ENCODE measurements around the gene IL15.
"Not testable (repeated sequence)": the region's sequence is repeated elsewhere in the genome, so short reads cannot be mapped to it uniquely, and the experiment has no call there.

The IL15 gene, protein sequence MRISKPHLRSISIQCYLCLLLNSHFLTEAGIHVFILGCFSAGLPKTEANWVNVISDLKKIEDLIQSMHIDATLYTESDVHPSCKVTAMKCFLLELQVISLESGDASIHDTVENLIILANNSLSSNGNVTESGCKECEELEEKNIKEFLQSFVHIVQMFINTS

DNA sequence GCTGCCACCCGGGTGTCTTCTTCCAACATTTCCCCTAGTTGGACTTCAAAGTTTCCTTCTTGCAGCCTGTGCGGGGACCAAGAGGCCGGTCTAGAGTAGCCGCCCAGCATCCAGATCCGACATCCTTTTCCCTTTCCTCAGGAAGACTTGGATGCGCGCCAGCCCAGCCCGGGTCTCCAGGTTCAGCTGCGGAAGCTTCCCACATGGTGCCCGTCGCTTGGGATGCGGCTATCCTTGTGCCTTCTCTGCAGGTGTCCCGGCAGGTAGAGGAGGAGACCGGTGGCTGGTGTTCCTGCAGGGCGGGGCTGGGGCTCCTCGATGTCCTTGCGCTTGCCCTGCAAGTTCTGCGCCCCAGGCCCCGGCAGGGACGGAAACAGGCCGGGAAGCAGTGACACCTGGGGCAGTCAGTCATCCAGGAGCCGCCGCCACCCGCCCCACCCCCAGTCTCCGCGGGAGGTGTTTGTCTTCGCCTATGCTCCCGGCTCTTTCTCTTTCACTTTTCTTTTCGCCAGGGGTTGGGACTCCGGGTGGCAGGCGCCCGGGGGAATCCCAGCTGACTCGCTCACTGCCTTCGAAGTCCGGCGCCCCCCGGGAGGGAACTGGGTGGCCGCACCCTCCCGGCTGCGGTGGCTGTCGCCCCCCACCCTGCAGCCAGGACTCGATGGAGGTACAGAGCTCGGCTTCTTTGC, at the start of gene IL15:
TSS of gene IL15 (plus strand) at position 502 of the 689 bp plus-strand sequence. CDS start 82,882 bp downstream, outside the sequence.
- peak; percentile 46 for DNase-seq

DNA sequence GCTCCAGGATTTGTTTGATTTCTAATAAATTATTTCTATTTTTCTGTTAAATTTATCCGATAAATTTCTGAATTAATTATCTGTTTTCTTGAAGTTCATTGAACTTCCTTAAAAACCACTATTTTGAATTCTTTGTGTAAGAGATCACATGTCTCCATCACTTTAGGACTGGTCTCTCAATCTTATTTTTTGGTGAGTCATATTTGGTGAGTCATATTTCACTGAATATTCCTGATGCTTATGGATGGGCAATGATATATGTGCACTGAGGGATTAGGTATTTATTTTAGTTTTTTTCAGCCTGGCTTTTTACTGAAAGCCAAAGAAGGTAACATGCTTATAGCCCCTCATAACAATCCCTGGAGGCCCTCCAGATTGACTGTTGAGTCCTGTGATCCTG, 48.5 kb upstream of the IL15 start:
- DNase-seq, result no peak

DNA sequence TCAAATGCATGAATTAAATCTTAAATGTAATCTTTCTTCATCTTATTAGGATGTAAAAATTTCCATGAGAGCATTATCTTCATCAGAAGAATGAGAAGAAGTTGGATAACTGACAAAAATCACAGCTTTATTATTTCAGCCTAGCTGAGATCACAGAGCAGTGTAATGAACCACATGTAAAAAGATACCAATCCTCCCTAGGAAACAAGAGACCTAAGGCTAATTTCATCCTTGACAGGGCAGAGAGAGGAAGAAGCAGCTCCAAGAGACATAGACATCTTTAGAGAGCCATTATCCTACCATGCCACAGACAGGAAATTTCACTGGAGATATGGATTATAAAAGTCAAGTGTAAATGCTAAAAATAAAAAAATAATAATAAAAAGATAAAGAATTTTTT, 40.9 kb upstream of the IL15 start:
- DNase-seq, result no peak

DNA sequence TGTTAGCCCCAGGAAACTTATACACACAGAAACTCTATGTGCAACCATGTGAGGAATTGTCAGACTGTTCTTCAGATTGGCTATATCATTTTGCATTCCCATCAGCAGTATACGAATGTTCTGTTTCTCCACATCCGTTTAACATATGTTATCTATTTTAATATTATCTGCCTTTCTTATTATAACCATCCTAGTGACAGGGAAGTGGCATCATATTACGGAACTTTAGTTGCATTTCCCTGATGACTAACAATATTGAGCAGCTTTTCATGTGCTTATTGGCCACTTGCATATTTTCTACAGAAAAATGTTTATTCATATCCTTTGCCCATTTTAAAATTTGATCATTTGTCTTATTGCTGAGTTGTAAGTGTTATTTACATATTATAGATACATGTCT, 36.5 kb upstream of the IL15 start:
- DNase-seq, result no peak

DNA sequence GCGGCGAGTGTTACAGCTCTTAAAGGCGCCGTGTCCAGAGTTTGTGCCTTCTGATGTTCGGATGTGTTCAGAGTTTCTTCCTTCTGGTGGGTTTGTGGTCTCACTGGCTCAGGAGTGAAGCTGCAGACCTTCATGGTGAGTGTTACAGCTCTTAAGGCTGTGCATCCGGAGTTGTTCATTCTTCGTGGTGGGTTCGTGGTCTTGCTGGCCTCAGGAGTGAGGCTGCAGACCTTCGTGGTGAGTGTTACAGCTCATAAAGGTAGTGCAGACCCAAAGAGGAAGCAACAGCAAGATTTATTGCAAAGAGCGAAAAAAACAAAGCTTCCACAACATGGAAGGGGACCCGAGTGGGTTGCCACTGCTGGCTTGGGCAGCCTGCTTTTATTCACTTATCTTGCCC, 31.7 kb upstream of the IL15 start:
- DNase-seq, result not testable (repeated sequence)

DNA sequence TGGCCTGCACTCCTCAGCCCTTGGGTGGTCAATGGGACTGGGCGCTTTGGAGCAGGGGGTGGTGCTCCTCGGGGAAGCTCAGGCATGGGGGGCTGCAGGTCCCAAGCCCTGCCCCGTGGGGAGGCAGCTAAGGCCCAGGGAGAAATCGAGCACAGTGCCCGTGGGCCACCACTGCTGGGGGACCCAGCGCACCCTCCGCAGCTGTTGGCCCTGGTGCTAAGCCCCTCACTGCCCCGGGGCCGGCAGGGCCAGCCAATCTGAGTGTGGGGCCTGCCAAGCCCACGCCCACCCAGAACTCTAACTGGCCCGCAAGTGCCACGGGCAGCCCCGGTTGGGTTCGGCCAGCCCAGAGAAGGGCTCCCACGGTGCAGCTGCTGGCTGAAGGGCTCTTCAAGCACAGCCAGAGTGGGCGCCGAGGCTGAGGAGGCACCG, 30.9 kb upstream of the IL15 start:
- no peak for DNase-seq

- DNase-seq, result no peak
Observed at GRCh38 chr4:141609243-141609642, 27.1 kb upstream of the IL15 start.

- no peak for DNase-seq
Observed at GRCh38 chr4:141610365-141610764, 26.0 kb upstream of the IL15 start.

DNA sequence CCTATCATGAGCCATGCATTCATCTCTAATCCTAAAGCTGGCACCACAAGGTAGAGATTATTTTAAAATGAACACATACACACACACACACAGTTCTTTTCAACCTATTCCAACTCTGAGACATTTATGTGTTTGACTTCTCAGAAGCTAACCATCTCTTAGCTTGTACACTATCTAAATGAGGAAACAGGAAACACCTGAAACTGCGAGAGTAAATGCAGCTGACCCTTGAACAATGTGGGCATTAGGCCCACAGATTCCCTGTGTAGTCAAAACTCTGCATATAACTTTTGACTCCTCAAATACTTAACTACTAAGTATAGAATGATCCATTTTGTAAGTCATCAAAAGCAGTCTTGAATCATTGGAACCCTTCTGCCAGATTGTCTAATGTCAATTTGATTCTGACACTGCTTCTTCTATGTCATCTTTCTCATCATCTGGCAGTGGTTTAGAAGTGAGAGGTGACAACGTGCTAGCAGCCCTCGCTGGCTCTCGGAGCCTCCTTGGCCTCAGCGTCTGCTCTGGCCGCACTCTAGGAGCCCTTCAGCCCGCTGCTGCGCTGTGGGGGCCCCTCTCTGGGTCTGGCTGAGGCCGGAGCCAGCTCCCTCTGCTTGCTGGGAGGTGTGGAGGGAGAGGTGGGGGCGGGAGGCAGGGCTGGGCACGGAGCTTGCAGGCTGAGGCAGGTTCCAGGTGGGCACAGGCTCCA, 21.4 kb upstream of the IL15 start:
- DNase-seq, result no peak

DNA sequence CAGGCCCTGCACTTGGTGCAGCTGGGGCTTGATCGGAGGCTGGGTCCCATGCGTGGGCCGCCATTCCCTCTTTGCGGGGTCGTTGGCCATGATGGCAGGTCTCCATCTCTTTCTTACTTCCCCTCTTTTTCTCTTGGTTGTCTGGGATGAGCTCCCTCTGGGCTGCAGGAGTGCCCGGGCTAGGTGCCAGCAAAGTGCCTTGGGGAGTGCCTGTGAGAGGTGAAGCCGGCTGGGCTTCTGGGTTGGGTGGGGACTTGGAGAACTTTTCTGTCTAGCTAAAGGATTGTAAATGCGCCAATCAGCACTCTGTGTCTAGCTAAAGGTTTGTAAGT, 20.8 kb upstream of the IL15 start:
- not testable (repeated sequence) for DNase-seq

DNA sequence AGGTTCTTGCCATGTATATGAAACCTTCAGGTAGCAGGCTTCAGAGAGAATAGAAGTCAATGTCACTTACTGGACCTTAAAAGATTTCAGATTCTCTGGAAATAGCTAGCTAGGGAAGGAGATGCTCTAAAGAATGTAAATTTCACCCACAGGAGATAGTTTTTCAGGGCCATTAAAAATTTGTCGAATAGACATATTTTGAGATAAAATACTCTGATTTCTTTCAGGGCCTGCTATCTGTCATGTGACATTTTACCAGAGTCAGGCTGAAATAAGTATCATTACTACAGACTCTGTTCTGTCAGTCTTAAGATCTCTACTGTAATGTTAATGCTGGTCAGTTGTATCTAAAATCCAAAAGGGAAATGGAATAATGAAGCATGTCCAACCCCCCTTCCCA, 15.7 kb upstream of the IL15 start:
- DNase-seq, result no peak

DNA sequence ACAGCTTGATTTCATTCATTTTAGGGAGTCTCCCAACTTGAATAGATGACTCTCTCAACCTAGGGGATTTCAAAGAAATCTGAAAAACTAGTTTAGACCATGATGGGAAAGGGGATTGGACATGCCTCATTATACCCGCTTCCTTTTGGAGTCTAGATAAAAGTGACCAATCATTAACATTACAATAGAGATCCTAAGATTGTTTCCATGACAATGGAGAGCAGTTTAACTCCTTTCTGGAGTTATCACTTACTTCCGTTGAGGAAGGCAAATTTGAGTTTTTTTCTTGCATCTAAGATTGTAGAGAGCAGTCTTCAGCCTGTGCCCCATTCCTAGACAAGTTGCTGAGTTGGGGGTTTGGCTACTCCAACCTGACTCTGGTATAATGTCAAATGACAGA, 11.4 kb upstream of the IL15 start:
- DNase-seq, result no peak

- DNase-seq, result no peak
Observed at GRCh38 chr4:141630854-141631253, 5.5 kb upstream of the IL15 start.

DNA sequence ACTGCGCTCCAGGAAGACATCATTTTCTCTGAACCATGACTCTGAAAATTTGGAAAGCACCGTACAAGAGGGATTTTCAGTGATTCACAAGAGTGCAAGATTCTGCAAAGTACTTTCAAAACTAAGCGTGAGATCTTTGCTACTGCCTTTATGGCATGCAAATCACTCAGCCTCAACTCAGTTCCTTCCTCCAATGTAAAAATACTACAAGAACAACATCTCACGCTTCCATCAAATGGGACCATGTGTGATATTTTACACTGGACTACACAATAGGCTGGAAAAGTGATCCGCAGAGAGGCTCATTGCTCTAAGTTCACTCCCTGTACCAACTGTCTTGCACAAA, 674 bp upstream of the IL15 start:
- DNase-seq, result no peak

GRCh38 chr4:141636771-141637460, 533 bp downstream of the IL15 start:
- peak; percentile 12 for DNase-seq

DNA sequence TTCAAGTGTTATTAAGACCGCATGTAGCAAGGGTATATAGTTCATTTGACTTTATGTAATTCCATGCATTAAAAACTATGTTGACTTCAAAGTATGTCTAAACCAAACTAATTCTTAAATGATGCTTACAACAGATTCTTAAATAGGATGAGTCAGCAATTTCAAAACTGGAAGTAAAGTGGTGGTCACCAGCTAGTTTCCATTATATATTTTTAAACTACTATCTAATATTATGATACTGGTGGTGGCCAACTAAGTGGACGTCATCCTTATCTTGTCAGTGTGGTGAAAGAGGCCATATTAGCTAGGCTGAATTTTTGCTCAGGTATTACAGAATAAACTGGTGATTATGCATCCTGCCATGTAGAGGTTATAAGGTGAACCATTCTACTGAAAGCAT, 1.2 kb downstream of the IL15 start:
- no peak for DNase-seq

- no peak for DNase-seq
Observed at GRCh38 chr4:141638230-141638629, 1.8 kb downstream of the IL15 start.

DNA sequence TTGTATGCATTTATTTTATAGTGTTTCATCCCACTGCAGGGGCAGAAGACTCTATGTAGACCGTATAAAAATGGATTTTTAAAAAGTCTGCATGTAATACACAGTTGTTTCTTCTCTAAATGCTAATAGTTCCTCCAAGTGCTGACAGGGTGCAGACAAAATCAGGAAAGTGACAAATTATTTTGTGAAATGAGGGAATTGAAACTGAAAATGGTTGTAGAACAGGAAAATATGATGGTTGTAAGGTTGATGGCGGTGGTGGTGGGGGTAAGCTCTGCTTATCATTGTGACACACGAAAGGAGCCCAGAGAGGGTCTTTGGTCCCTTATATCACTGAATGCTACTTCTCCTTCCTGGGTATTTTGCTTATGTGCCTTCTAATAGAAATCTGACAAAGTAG, 4.3 kb downstream of the IL15 start:
- no peak for DNase-seq

DNA sequence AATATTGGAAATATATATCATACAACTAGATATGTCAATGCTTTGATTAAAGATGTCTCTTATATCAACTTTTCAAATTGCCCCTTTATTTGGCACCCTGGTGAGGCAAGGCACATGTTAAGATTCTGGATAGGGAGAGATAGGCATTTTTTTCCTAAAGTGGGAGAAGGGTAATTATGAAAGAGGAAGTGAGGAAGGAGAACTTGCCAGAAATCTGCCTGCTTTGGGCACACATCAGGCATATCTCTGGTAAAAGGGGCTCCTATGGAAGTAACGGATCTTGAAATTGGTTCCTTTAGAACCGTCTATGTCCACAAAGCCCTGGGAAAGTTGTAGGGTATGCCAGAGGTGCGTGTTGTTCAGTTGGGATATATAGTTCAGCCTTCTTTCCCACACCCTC, 5.7 kb downstream of the IL15 start:
- DNase-seq, result no peak

- DNase-seq, result no peak
Observed at GRCh38 chr4:141642711-141643110, 6.3 kb downstream of the IL15 start.

DNA sequence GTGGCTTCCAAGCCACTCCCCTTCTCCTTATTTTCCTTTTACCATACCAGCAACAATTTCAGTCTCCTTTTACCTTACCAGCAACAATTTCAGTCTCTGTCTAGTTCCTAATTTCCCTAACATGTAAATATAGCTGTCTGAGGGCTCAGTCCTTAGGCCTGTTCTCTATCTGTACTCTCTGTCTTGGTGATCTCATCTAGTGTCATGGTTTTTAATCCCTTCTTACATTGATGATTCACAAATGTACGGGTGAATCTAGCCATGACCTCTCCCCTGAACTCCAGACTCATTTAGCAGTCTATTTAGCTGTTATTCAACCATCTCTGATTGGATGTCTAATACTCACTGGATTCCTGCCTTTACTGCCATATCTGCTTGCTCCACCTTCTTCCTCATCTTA, 7.2 kb downstream of the IL15 start:
- no peak for DNase-seq

DNA sequence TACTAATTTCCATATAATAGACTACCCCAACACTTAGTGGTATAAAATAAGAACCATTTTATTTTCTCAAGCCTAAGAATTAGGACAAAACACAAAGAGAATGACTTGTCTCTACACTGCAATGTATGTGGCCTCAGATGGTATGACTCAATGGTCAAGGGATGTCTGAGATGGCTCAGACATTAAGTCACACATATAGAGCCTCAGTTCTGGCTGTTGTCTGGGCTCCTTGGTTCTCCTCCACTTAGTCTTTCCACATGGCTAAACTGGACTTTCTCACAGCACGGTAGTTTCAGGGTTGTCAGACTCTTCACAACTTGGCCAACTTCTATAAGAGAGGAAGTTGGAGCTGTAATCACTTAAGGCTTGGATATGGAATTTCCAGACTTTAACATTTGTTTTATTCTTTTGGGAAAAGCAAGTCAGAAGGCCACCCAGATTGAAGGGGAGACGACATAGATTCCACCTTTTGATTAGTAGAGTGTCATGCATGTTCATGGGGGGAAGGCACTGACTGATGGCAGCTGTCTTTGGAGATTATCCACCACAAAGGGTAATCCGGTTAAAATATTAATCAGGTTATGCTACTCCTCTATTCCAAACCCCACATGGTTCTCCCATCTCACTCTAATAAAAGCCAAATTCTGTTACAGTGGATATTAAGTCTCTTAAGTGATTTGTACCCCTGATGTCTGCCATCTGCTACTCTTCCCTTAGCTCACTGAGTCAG, 9.4 kb downstream of the IL15 start:
- DNase-seq, result no peak

DNA sequence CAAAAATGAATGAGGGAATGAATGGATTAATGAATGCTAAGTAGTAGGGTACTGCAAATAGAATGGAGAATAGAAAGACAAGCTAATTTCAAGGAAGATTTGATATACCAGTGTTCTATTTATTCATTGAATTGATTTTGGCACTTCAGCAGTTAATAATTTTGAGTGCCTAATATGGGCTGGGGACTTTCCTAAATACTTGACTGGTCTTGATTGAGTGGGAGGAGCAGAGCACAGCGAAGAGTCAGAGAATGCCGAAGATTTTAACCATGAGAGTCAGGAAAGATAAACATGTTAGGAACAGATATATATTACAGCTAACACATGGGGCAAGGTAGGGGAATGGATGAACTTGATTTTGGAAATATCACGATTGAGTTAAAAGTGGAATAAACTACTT, 10.6 kb downstream of the IL15 start:
- DNase-seq, result no peak
